Measurements from ENCODE around the gene RNF6. TPM values are rescaled to one million over a fixed set of nuclear protein-coding genes. Genes with fewer than 3 reads are reported as not detected.

Gene RNF6
- total RNA-seq, 2 donors from 2014 or later, result 18.1 to 20.4 TPM

DNA sequence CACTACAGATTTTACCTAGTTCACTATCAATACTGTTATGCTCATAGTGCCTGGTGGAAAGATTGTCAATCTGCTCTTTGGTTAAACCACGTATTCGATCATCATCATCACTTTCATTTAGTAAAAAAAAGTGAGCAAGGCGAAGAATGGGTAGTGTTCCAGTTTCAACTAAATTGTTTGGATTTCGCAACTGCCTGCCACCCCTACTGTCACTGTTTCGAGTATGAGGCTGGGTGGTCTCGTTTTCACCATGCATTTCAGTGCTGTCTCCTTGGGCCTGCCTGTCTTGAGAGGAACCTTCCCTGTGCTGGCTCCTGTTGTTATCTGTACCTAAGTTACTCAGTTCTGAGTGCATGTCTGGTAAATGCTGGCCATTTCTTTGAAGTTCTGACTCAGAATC, 8.1 kb downstream of the RNF6 start:
- Mint-ChIP-seq H3K36me3 (ENCODE audit: low read depth) (peaks cover 47% of the 10 kb centered on the region), H3K9me3 (no peaks in the 10 kb centered on the region), H3K27ac (no peak overlapping the region), H3K4me1 (no peaks in the 10 kb centered on the region), H3K4me3 (no peak overlapping the region), H3K27me3 (ENCODE audit: insufficient read depth) (no peaks in the 10 kb centered on the region)
- TF ChIP-seq CTCF (conservative IDR thresholded peaks at IDR 0.05), result no peak
- Histone ChIP-seq H3K36me3 (ENCODE audit: control insufficient read depth, insufficient read depth, low read length) (peaks cover 81% of the 10 kb centered on the region), H3K27ac (ENCODE audit: low read depth, low read length) (no peak overlapping the region), H3K27me3 (ENCODE audit: control insufficient read depth, insufficient read depth, low read length, poor library complexity, severe bottlenecking) (no peaks in the 10 kb centered on the region), H3K9me3 (ENCODE audit: control insufficient read depth, low read length) (no peaks in the 10 kb centered on the region), H3K9ac (ENCODE audit: extremely low read depth, low read length, poor library complexity, severe bottlenecking) (no peak overlapping the region), H3K4me3 (ENCODE audit: low read length) (no peak overlapping the region), H3K4me1 (ENCODE audit: control insufficient read depth, insufficient read depth, low read length) (no peaks in the 10 kb centered on the region)
- DNase-seq, result no peak
- 91 to 96% methylated on average over 5 to 6 of the region's 6 CpGs for WGBS, 2 experiments (ENCODE audit: insufficient coverage in 1 of 2, insufficient read length in 1 of 2)

DNA sequence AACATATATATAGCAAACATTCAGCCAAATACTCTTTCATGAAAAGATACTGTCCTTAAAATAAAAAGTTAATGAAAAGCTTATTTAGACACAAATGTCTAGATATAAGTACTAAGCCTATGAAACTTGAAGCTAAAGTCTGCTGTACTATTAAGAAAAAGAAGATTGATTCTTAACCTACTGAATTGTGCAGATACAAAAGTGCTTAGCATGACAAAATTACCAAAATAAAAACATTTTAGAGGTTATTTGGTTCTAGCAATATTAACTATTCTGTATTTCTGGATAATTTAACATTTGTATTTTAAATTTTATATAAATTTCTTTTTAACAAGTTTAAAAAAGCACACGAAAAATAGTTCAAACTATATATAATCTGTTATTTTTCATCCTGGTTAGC, 8.8 kb downstream of the RNF6 start:
- WGBS, 2 experiments (ENCODE audit: insufficient coverage in 1 of 2, insufficient read length in 1 of 2), result 78% methylated on average over 1 of the region's 1 CpG; no CpG with 5 or more reads in 1 of the 2 experiments
- Histone ChIP-seq H3K9me3 (ENCODE audit: control insufficient read depth, low read length) (no peaks in the 10 kb centered on the region), H3K4me1 (ENCODE audit: control insufficient read depth, insufficient read depth, low read length) (no peaks in the 10 kb centered on the region), H3K27ac (ENCODE audit: low read depth, low read length) (no peak overlapping the region), H3K27me3 (ENCODE audit: control insufficient read depth, insufficient read depth, low read length, poor library complexity, severe bottlenecking) (no peaks in the 10 kb centered on the region), H3K36me3 (ENCODE audit: control insufficient read depth, insufficient read depth, low read length) (peaks cover 75% of the 10 kb centered on the region), H3K4me3 (ENCODE audit: low read length) (no peak overlapping the region), H3K9ac (ENCODE audit: extremely low read depth, low read length, poor library complexity, severe bottlenecking) (no peak overlapping the region)
- no peak overlapping the region for H3K4me3 Mint-ChIP-seq
- no peak for TF ChIP-seq CTCF (conservative IDR thresholded peaks at IDR 0.05)
- no peaks in the 10 kb centered on the region for H3K27me3 Mint-ChIP-seq (ENCODE audit: insufficient read depth)
- no peak for DNase-seq
- H3K27ac Mint-ChIP-seq, result no peak overlapping the region
- no peaks in the 10 kb centered on the region for H3K4me1 Mint-ChIP-seq
- no peaks in the 10 kb centered on the region for H3K9me3 Mint-ChIP-seq
- peaks cover 45% of the 10 kb centered on the region for H3K36me3 Mint-ChIP-seq (ENCODE audit: low read depth)

DNA sequence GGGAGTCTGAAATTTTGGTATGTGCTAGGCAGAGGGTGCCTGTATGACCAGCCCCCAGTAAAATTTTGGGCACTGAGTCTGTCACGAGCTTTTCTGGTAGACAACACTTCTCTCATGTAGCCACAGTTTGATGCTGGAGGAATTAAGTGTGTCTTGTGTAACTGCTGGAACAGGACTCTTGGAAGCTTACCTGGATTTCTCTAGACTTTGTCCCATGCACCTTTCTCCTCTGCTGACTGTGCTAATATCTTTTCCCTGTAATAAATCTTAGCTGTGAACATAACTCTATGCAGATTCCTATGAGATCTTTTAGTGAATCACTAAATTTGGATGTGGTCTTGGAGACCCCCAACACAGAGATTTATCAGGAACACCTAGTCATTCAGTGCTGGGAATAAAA, 13.8 kb downstream of the RNF6 start:
- H3K27ac Mint-ChIP-seq, result no peak overlapping the region
- Histone ChIP-seq H3K27me3 (ENCODE audit: control insufficient read depth, insufficient read depth, low read length, poor library complexity, severe bottlenecking) (no peaks in the 10 kb centered on the region), H3K27ac (ENCODE audit: low read depth, low read length) (no peak overlapping the region), H3K9ac (ENCODE audit: extremely low read depth, low read length, poor library complexity, severe bottlenecking) (no peak overlapping the region), H3K9me3 (ENCODE audit: control insufficient read depth, low read length) (no peaks in the 10 kb centered on the region), H3K4me1 (ENCODE audit: control insufficient read depth, insufficient read depth, low read length) (no peaks in the 10 kb centered on the region), H3K36me3 (ENCODE audit: control insufficient read depth, insufficient read depth, low read length) (peaks cover 38% of the 10 kb centered on the region), H3K4me3 (ENCODE audit: low read length) (no peak overlapping the region)
- no peak overlapping the region for H3K4me3 Mint-ChIP-seq
- H3K9me3 Mint-ChIP-seq, result no peaks in the 10 kb centered on the region
- 70% methylated on average over 1 of the region's 1 CpG; no CpG with 5 or more reads in 1 of the 2 experiments for WGBS, 2 experiments (ENCODE audit: insufficient coverage in 1 of 2, insufficient read length in 1 of 2)
- H3K36me3 Mint-ChIP-seq (ENCODE audit: low read depth), result peaks cover 13% of the 10 kb centered on the region
- TF ChIP-seq CTCF (conservative IDR thresholded peaks at IDR 0.05), result no peak
- peaks cover 3% of the 10 kb centered on the region for H3K4me1 Mint-ChIP-seq
- H3K27me3 Mint-ChIP-seq (ENCODE audit: insufficient read depth), result no peaks in the 10 kb centered on the region
- no peak for DNase-seq

Data from endodermal cell (in vitro differentiated cells).